ENCODE results near the gene RCCD1. TPM values are rescaled to one million over a fixed set of nuclear protein-coding genes. Genes with fewer than 3 reads are reported as not detected.
A peak's percentile ranks its signal among the peaks of the same experiment; 100 is the strongest.

RCCD1 gene
- total RNA-seq, 1 experiment from 2014 or later, result 26.1 TPM

GRCh38 chr15:90988296-90988695, 33.6 kb downstream of the RCCD1 start (continued):
- TF ChIP-seq ZNF121 (CRISPR knock-in tag; IDR thresholded peaks at IDR 0.05) (no peak), ZNF396 (CRISPR knock-in tag; IDR thresholded peaks at IDR 0.05; ENCODE audit: borderline replicate concordance) (no peak)

DNA sequence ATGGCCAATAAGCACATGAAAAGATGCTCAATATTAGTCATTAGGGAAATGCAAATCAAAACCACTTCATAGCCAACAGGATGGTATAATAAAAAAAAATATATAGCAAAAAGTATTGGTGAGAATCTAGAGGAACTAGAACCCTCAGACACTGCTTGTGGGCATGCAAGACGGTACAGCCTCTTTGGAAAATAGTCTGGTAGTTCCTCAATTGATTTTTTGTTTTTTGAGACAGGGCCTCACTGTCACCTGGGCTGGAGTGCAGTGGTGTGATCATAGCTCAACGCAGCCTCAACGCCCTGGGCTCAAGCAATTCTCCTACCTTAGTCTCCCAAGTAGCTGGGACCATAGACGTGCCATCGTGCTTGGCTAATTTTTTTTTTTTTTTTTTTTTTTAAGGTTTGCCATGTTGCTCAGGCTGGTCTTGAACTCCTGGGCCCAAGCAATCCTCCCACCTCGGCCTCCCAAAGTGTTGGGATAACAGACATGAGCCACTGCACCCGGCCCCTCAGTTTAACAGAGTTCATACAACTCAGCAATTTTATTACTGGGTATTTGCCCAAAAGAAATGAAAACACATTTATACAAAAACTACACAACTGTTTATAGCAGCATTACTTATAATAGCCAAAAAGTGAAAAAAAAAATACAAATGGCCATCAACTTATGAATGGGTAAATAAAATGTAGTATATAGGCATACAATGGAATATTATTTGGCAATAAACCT, 34.5 kb downstream of the RCCD1 start:
- TF ChIP-seq CREB1 (CRISPR knock-in tag; IDR thresholded peaks at IDR 0.05) (no peak), SOX15 (CRISPR knock-in tag; IDR thresholded peaks at IDR 0.05) (no peak), SMAD3 (CRISPR knock-in tag; IDR thresholded peaks at IDR 0.05; ENCODE audit: borderline replicate concordance) (no peak), NR1H2 (CRISPR knock-in tag; IDR thresholded peaks at IDR 0.05) (no peak), USF2 (CRISPR knock-in tag; IDR thresholded peaks at IDR 0.05) (no peak), ZBTB43 (CRISPR knock-in tag; IDR thresholded peaks at IDR 0.05) (no peak), GTF2I (CRISPR knock-in tag; conservative IDR thresholded peaks at IDR 0.05) (no peak), ERG (CRISPR knock-in tag; IDR thresholded peaks at IDR 0.05) (no peak), CBFB (CRISPR knock-in tag; IDR thresholded peaks at IDR 0.05; ENCODE audit: low read depth) (no peak), PRDM15 (CRISPR knock-in tag; IDR thresholded peaks at IDR 0.05) (no peak)
- TF ChIP-seq, protein P1, sequence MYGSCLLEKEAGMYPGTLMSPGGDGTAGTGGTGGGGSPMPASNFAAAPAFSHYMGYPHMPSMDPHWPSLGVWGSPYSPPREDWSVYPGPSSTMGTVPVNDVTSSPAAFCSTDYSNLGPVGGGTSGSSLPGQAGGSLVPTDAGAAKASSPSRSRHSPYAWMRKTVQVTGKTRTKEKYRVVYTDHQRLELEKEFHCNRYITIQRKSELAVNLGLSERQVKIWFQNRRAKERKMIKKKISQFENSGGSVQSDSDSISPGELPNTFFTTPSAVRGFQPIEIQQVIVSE (CRISPR knock-in tag; IDR thresholded peaks at IDR 0.05; ENCODE audit: borderline replicate concordance), result no peak
- TF ChIP-seq, protein P2, sequence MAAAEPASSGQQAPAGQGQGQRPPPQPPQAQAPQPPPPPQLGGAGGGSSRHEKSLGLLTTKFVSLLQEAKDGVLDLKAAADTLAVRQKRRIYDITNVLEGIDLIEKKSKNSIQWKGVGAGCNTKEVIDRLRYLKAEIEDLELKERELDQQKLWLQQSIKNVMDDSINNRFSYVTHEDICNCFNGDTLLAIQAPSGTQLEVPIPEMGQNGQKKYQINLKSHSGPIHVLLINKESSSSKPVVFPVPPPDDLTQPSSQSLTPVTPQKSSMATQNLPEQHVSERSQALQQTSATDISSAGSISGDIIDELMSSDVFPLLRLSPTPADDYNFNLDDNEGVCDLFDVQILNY (CRISPR knock-in tag; IDR thresholded peaks at IDR 0.05), result no peak
- Mint-ChIP-seq H3K27ac (peak overlapping the region; percentile 13; the same call in 1 of the 2 replicates), H3K4me1 (peaks cover 31% of the 10 kb centered on the region), H3K27me3 (ENCODE audit: low read depth) (no peaks in the 10 kb centered on the region), H3K36me3 (peaks cover 3% of the 10 kb centered on the region), H3K4me3 (no peak overlapping the region), H3K9me3 (no peaks in the 10 kb centered on the region)
- DNase-seq (ENCODE audit: low spot score), result no peak
- POLR2A ChIA-PET, result interaction anchor here (0.6 kb wide), 1 partner anchor 52 kb away, joined by 3 read pairs; no protein-coding TSS in a partner anchor
- CTCF ChIA-PET, result interaction anchor here (0.6 to 4.7 kb wide), 6 partner anchors 32 to 280 kb away, joined by 3 to 26 read pairs (median 4); no protein-coding TSS in a partner anchor
- ATAC-seq, result no peak

All from WTC11 (cell line).